Activated CD8-positive, alpha-beta T cell treated with anti-CD3 and anti-CD28 coated beads for 36 hours (primary cell): ENCODE data around the gene TMSB10. TPM values are rescaled to one million over a fixed set of nuclear protein-coding genes. Genes with fewer than 3 reads are reported as not detected.

Experiments used
- ATAC-seq: fragments of 200-7000 bp; cut with Tn5 transposase; one replicate; pipeline ENCODE4 v1.10.0; 2021; ENCODE audit warnings: mild to moderate bottlenecking, moderate library complexity
- CTCF ChIA-PET: fragments of 350-600 bp; sonication (Branson Sonifier 250); formaldehyde crosslinking; loops from one replicate; lab custom pipeline; 2021; ENCODE audit warnings: antibody characterized with exemption; lab: Charles Lee
- POLR2A ChIA-PET: fragments of 350-600 bp; sonication (Branson Sonifier 250); formaldehyde crosslinking; loops from one replicate; lab custom pipeline; 2021; ENCODE audit warnings: antibody characterized with exemption; lab: Charles Lee
- DNase-seq: peaks from one replicate; pipeline ENCODE4 v3.0.0-alpha.2; 2020
- H3K27ac Mint-ChIP-seq: one replicate; pipeline ENCODE4 v1.8.0; 2021; ENCODE audit warnings: mild to moderate bottlenecking, mixed read lengths
- H3K27me3 Mint-ChIP-seq: one replicate; pipeline ENCODE4 v1.8.0; 2021; ENCODE audit warnings: mixed read lengths
- H3K36me3 Mint-ChIP-seq: one replicate; pipeline ENCODE4 v1.8.0; 2021; ENCODE audit warnings: low read depth, mixed read lengths
- H3K4me1 Mint-ChIP-seq: one replicate; pipeline ENCODE4 v1.8.0; 2021; ENCODE audit warnings: low read depth, mixed read lengths
- H3K4me3 Mint-ChIP-seq: one replicate; pipeline ENCODE4 v1.8.0; 2021; ENCODE audit warnings: mild to moderate bottlenecking, moderate library complexity, mixed read lengths
- H3K9me3 Mint-ChIP-seq: one replicate; pipeline ENCODE4 v1.8.0; 2021; ENCODE audit warnings: mixed read lengths
- CTCF ChIP-seq: fragments of 200-600 bp; IDR thresholded peaks from one replicate; pipeline ENCODE4 v1.8.0; 2022; ENCODE audit warnings: antibody characterized with exemption, mild to moderate bottlenecking
- intact Hi-C: fragments of 100-400 bp; cut with micrococcal nuclease; formaldehyde crosslinking; loops from one replicate; pipeline ENCODE4 v1.10.0; 2022
- total RNA-seq, 2 experiments: library from RNA; stranded (reverse); gene quantifications; one replicate each; pipeline ENCODE4 v1.2.3, GENCODE V29; 2021

The TMSB10 gene
- total RNA-seq, 2 experiments from 2014 or later: 2,035 to 2,060 TPM

- peak overlapping the region; percentile 94 for H3K27ac Mint-ChIP-seq
- H3K36me3 Mint-ChIP-seq: peaks cover 50% of the 10 kb centered on the region
- ChIA-PET CTCF (interaction anchor here (1.0 to 5.5 kb wide), 6 partner anchors 8 to 137 kb away, joined by 3 to 84 read pairs (median 4); no protein-coding TSS in a partner anchor), POLR2A (interaction anchor here (0.6 to 3.0 kb wide), 6 partner anchors 9 to 249 kb away, joined by 3 to 14 read pairs (median 4); no protein-coding TSS in a partner anchor)
- H3K4me3 Mint-ChIP-seq: peak overlapping the region; percentile 96
- intact Hi-C loops: no loop called here
- no peak for TF ChIP-seq CTCF
- peaks cover 63% of the 10 kb centered on the region for H3K4me1 Mint-ChIP-seq
- no peak for DNase-seq
- H3K27me3 Mint-ChIP-seq: no peaks in the 10 kb centered on the region
- no peak for ATAC-seq
- H3K9me3 Mint-ChIP-seq: peaks cover 3% of the 10 kb centered on the region
Observed at GRCh38 chr2:84878459-84878858, 27.0 kb upstream of the TMSB10 start.

GRCh38 chr2:84878896-84879583, 26.4 kb upstream of the TMSB10 start:
- H3K36me3 Mint-ChIP-seq: peaks cover 47% of the 10 kb centered on the region

GRCh38 chr2:84879584-84880394, 25.7 kb upstream of the TMSB10 start:
- Mint-ChIP-seq H3K9me3 (peaks cover 3% of the 10 kb centered on the region), H3K4me3 (peak overlapping the region; percentile 96), H3K4me1 (peaks cover 60% of the 10 kb centered on the region), H3K36me3 (peaks cover 39% of the 10 kb centered on the region), H3K27me3 (no peaks in the 10 kb centered on the region), H3K27ac (peak overlapping the region; percentile 94)
- POLR2A ChIA-PET: interaction anchor here (0.6 to 4.2 kb wide), 18 partner anchors 8 to 878 kb away, joined by 3 to 56 read pairs (median 4); partner anchors contain the start of gene TMSB10
- DNase-seq (peak; percentile 47), ATAC-seq (no peak)
- CTCF ChIA-PET: interaction anchor here (1.0 to 5.5 kb wide), 7 partner anchors 9 to 139 kb away, joined by 3 to 84 read pairs (median 3); no protein-coding TSS in a partner anchor
- no peak for TF ChIP-seq CTCF
- intact Hi-C loops: loop anchor here (2.0 to 5.0 kb wide), 2 partner anchors 32 to 385 kb away; no protein-coding TSS in a partner anchor

More at GRCh38 chr2:84878896-84879583, 26.4 kb upstream of the TMSB10 start:
- Mint-ChIP-seq H3K27ac (peak overlapping the region; percentile 94), H3K4me3 (peak overlapping the region; percentile 96), H3K4me1 (peaks cover 62% of the 10 kb centered on the region), H3K9me3 (peaks cover 3% of the 10 kb centered on the region), H3K27me3 (no peaks in the 10 kb centered on the region)
- intact Hi-C loops: no loop called here
- TF ChIP-seq CTCF: no peak
- DNase-seq: no peak
- ChIA-PET POLR2A (interaction anchor here (0.6 to 4.2 kb wide), 13 partner anchors 8 to 420 kb away, joined by 3 to 56 read pairs (median 3); partner anchors contain the start of gene TMSB10), CTCF (interaction anchor here (1.0 to 5.5 kb wide), 6 partner anchors 8 to 138 kb away, joined by 3 to 84 read pairs (median 6); no protein-coding TSS in a partner anchor)
- ATAC-seq: no peak

- peak overlapping the region; percentile 94 for H3K27ac Mint-ChIP-seq
- no peak for ATAC-seq
- H3K4me3 Mint-ChIP-seq: peak overlapping the region; percentile 96
- no peak for TF ChIP-seq CTCF
- CTCF ChIA-PET: interaction anchor here (1.0 to 5.5 kb wide), 7 partner anchors 9 to 138 kb away, joined by 3 to 84 read pairs (median 7); no protein-coding TSS in a partner anchor
- H3K27me3 Mint-ChIP-seq: no peaks in the 10 kb centered on the region
- no peak for DNase-seq
- POLR2A ChIA-PET: interaction anchor here (0.5 to 4.2 kb wide), 19 partner anchors 9 to 879 kb away, joined by 3 to 56 read pairs (median 5); partner anchors contain the start of gene TMSB10
- intact Hi-C loops: loop anchor here (2.0 to 5.0 kb wide), 2 partner anchors 33 to 386 kb away; no protein-coding TSS in a partner anchor
- H3K36me3 Mint-ChIP-seq: peaks cover 34% of the 10 kb centered on the region
- peaks cover 1% of the 10 kb centered on the region for H3K9me3 Mint-ChIP-seq
- H3K4me1 Mint-ChIP-seq: peaks cover 59% of the 10 kb centered on the region
Observed at GRCh38 chr2:84880395-84880644, 25.1 kb upstream of the TMSB10 start.
